HCT116 (cell line): ENCODE measurements around the gene FMO5. TPM values are rescaled to one million over a fixed set of nuclear protein-coding genes. Genes with fewer than 3 reads are reported as not detected.

Experiments used
- ATAC-seq: fragments of 200-7000 bp; cut with Tn5 transposase; 2 replicates; pipeline ENCODE4 v1.9.1; 2020; ENCODE audit warnings: mild to moderate bottlenecking, moderate library complexity
- BruUV-seq: library from RNA; stranded (reverse); fragments of 400-500 nt; replicated peaks from 2 replicates; lab custom pipeline; 2021; lab: Mats Ljungman, UMichigan
- CTCF ChIA-PET: fragments of 300-600 bp; sonication (Branson Sonifier 250); formaldehyde crosslinking; loops from one replicate; lab custom pipeline; 2021; ENCODE audit warnings: antibody characterized with exemption; lab: Charles Lee
- POLR2A ChIA-PET: fragments of 300-600, 350-600 bp; sonication (Branson Sonifier 250); formaldehyde crosslinking; loops from one replicate; lab custom pipeline; 2021; ENCODE audit warnings: antibody characterized with exemption; lab: Charles Lee
- RAD21 ChIA-PET, 2 experiments: fragments of 300-600 bp; sonication (Branson Sonifier 250); formaldehyde crosslinking; loops; one replicate each; lab custom pipeline; 2023; ENCODE audit warnings: low total read pairs in 2 of 2; ENCODE audit not compliant: uncharacterized antibody in 2 of 2, unreplicated experiment in 2 of 2, low non-redundant PET in 1 of 2; lab: Charles Lee
- DNase-seq: peaks from one replicate; pipeline ENCODE4 v3.0.0-alpha.2; 2010; ENCODE audit warnings: low read depth, low spot score
- H2AFZ ChIP-seq: fragments of 200-600 bp; shearing (Covaris generic), sonication (generic); 2 replicates; pipeline ENCODE4 v1.6.1; 2017; ENCODE audit warnings: low read depth, mixed run types, mixed read lengths, antibody characterized with exemption, low read length; ENCODE audit not compliant: poor library complexity, severe bottlenecking
- H3K27ac ChIP-seq: 2 replicates; pipeline ENCODE4 v1.5.1; 2012; ENCODE audit warnings: low read depth, low read length
- H3K27me3 ChIP-seq: fragments of 200-600 bp; sonication (generic); 2 replicates; pipeline ENCODE4 v1.6.1; 2016; ENCODE audit warnings: mixed run types, low read length, mixed read lengths; ENCODE audit not compliant: insufficient read depth
- H3K36me3 ChIP-seq, 2 experiments: fragments of 200-500 bp in 1 of 2; fragments of 200-600 bp in 1 of 2; sonication (Bioruptor generic) in 1 of 2; sonication (generic) in 1 of 2; 2 replicates each; pipeline versions ENCODE4 v1.5.1 to v1.6.1; 2014 to 2016; ENCODE audit warnings: low read length in 2 of 2, inconsistent platforms in 1 of 2, mixed read lengths in 1 of 2, mixed run types in 1 of 2; ENCODE audit not compliant: insufficient read depth in 2 of 2, control insufficient read depth in 1 of 2
- H3K4me1 ChIP-seq, 2 experiments: fragments of 200-600 bp in 1 of 2; sonication (generic) in 1 of 2; 2 replicates each; pipeline versions ENCODE4 v1.5.1 to v1.6.1; 2012 to 2017; ENCODE audit warnings: low read length in 2 of 2, inconsistent platforms in 1 of 2, mild to moderate bottlenecking in 1 of 2, mixed read lengths in 1 of 2, mixed run types in 1 of 2, moderate library complexity in 1 of 2; ENCODE audit not compliant: insufficient read depth in 2 of 2, control insufficient read depth in 1 of 2
- H3K4me2 ChIP-seq: fragments of 200-600 bp; sonication (generic); 2 replicates; pipeline ENCODE4 v1.6.1; 2017; ENCODE audit warnings: mixed run types, low read length, mixed read lengths
- H3K4me3 ChIP-seq, 2 experiments: fragments of 200-600 bp in 1 of 2; sonication (generic) in 1 of 2; replicated peaks in 1 of 2; 2 replicates each; pipeline ENCODE4 v1.5.1; 2011 to 2016; ENCODE audit warnings: low read length in 2 of 2, control low read depth in 1 of 2, low read depth in 1 of 2, mild to moderate bottlenecking in 1 of 2, mixed read lengths in 1 of 2, mixed run types in 1 of 2
- H3K79me2 ChIP-seq: fragments of 200-600 bp; sonication (generic); 2 replicates; pipeline ENCODE4 v1.6.1; 2017; ENCODE audit warnings: mild to moderate bottlenecking, mixed run types, low read length, moderate library complexity, mixed read lengths; ENCODE audit not compliant: insufficient read depth
- H3K9ac ChIP-seq: fragments of 200-600 bp; sonication (generic); 2 replicates; pipeline ENCODE4 v1.6.1; 2016; ENCODE audit warnings: low read length, mixed read lengths
- H3K9me2 ChIP-seq: fragments of 200-600 bp; sonication (generic), shearing (Covaris generic); 2 replicates; pipeline ENCODE4 v1.6.1; 2017; ENCODE audit warnings: mixed run types, mild to moderate bottlenecking, moderate library complexity; ENCODE audit not compliant: insufficient read depth
- H3K9me3 ChIP-seq, 2 experiments: fragments of 200-500 bp in 1 of 2; fragments of 200-600 bp in 1 of 2; sonication (Bioruptor generic) in 1 of 2; sonication (generic) in 1 of 2; 2 replicates each; pipeline ENCODE4 v1.6.1; 2014 to 2017; ENCODE audit warnings: low read length in 2 of 2, mixed read lengths in 2 of 2, inconsistent platforms in 1 of 2, low read depth in 1 of 2, mild to moderate bottlenecking in 1 of 2, mixed run types in 1 of 2, moderate library complexity in 1 of 2; ENCODE audit not compliant: control insufficient read depth in 1 of 2, insufficient read depth in 1 of 2
- H4K20me1 ChIP-seq: fragments of 200-600 bp; sonication (generic), shearing (Covaris generic); 2 replicates; pipeline ENCODE4 v1.6.1; 2017; ENCODE audit warnings: mixed run types, mild to moderate bottlenecking, moderate library complexity; ENCODE audit not compliant: insufficient read depth
- CEBPB ChIP-seq: IDR thresholded peaks from 2 replicates; pipeline ENCODE4 v1.6.1; 2012; ENCODE audit warnings: low read depth
- CTCF ChIP-seq, 3 experiments: fragments of 200-600 bp in 1 of 3; sonication (generic) in 1 of 3; IDR thresholded peaks in 2 of 3; conservative IDR thresholded peaks in 1 of 3; 2 replicates each; pipeline ENCODE4 v1.5.1; 2012 to 2017; ENCODE audit warnings: low read depth in 2 of 3, low read length in 2 of 3, antibody characterized with exemption in 1 of 3, borderline replicate concordance in 1 of 3, control low read depth in 1 of 3, mild to moderate bottlenecking in 1 of 3, mixed read lengths in 1 of 3, mixed run types in 1 of 3, moderate library complexity in 1 of 3; ENCODE audit not compliant: insufficient read depth in 1 of 3
- EGR1 ChIP-seq: IDR thresholded peaks from 2 replicates; pipeline ENCODE4 v1.6.1; 2012; ENCODE audit warnings: low read depth
- EZH2 ChIP-seq: fragments of 200-600 bp; sonication (generic); IDR thresholded peaks from 2 replicates; pipeline ENCODE4 v1.6.1; 2017; ENCODE audit warnings: antibody characterized with exemption, mixed run types
- EZH2phosphoT487 ChIP-seq: fragments of 200-600 bp; IDR thresholded peaks from 2 replicates; pipeline ENCODE4 v1.6.1; 2018; ENCODE audit warnings: antibody characterized with exemption, borderline replicate concordance
- FOSL1 ChIP-seq: IDR thresholded peaks from 2 replicates; pipeline ENCODE4 v1.6.1; 2012; ENCODE audit warnings: low read depth
- JUND ChIP-seq: IDR thresholded peaks from 2 replicates; pipeline ENCODE4 v1.6.1; 2012
- POLR2A ChIP-seq: IDR thresholded peaks from 2 replicates; pipeline ENCODE4 v1.7.0; 2011; ENCODE audit warnings: borderline replicate concordance; ENCODE audit not compliant: insufficient read depth, insufficient read length; ENCODE audit errors: extremely low read depth
- POLR2AphosphoS5 ChIP-seq: IDR thresholded peaks from 2 replicates; pipeline ENCODE4 v1.6.1; 2011; ENCODE audit warnings: mild to moderate bottlenecking, low read depth, low read length, moderate library complexity
- RAD21 ChIP-seq: IDR thresholded peaks from 2 replicates; pipeline ENCODE4 v1.6.1; 2012; ENCODE audit warnings: low read depth, mild to moderate bottlenecking
- SIN3A ChIP-seq: IDR thresholded peaks from 2 replicates; pipeline ENCODE4 v1.6.1; 2012; ENCODE audit warnings: low read depth
- SP1 ChIP-seq: IDR thresholded peaks from 2 replicates; pipeline ENCODE4 v1.6.1; 2012; ENCODE audit warnings: low read depth
- SRF ChIP-seq: IDR thresholded peaks from 2 replicates; pipeline ENCODE4 v1.6.1; 2012; ENCODE audit warnings: low read depth
- YY1 ChIP-seq: IDR thresholded peaks from 2 replicates; pipeline ENCODE4 v1.6.1; 2011; ENCODE audit warnings: low read length, low read depth, moderate library complexity, mild to moderate bottlenecking; ENCODE audit not compliant: insufficient replicate concordance; ENCODE audit errors: extremely low read depth
- ZBTB33 ChIP-seq: IDR thresholded peaks from 2 replicates; pipeline ENCODE4 v1.6.1; 2011; ENCODE audit warnings: mild to moderate bottlenecking, low read length, moderate library complexity; ENCODE audit not compliant: insufficient replicate concordance; ENCODE audit errors: extremely low read depth
- ZFX ChIP-seq: fragments of 450-650 bp; IDR thresholded peaks from 2 replicates; pipeline ENCODE4 v1.6.1; 2017
- ZNF274 ChIP-seq: fragments of 200-500 bp; sonication (Bioruptor generic); IDR thresholded peaks from 2 replicates; pipeline ENCODE4 v1.6.1; 2014; ENCODE audit warnings: mild to moderate bottlenecking, low read depth, low read length, inconsistent platforms
- intact Hi-C: fragments of 100-400 bp; cut with micrococcal nuclease; formaldehyde crosslinking; loops from 2 replicates; pipeline ENCODE4 v1.10.0; 2022
- total RNA-seq: library from RNA; stranded (reverse); gene quantifications from one replicate; pipeline ENCODE4 v1.2.1, GENCODE V29; 2021; ENCODE audit not compliant: unreplicated experiment
- TF ChIP-seq, protein P1 (sequence below): IDR thresholded peaks from 2 replicates; pipeline ENCODE4 v1.6.1; 2012

FMO5 gene
- total RNA-seq, 1 experiment from 2014 or later: 0.27 TPM

GRCh38 chr1:147177611-147178380, 47.3 kb downstream of the FMO5 start:
- Histone ChIP-seq H3K9me2 (no peaks in the 10 kb centered on the region), H3K4me2 (no peak overlapping the region), H3K9me3 (no peaks in the 10 kb centered on the region), H4K20me1 (no peaks in the 10 kb centered on the region), H3K9ac (no peak overlapping the region), H3K27ac (no peak overlapping the region), H3K36me3 (no peaks in the 10 kb centered on the region), H3K79me2 (no peaks in the 10 kb centered on the region), H3K4me3 (no peak overlapping the region), H3K27me3 (no peaks in the 10 kb centered on the region), H3K4me1 (peaks cover 7% of the 10 kb centered on the region in 2 experiments; a peak in 3 of 4 replicates), H2AFZ (no peak overlapping the region)
- intact Hi-C loops: no loop called here
- no peak for DNase-seq
- POLR2A ChIA-PET: no interaction called here
- no peak for TF ChIP-seq ZNF274
- TF ChIP-seq SP1: no peak
- TF ChIP-seq EZH2: no peak
- no peak for TF ChIP-seq CEBPB
- TF ChIP-seq POLR2A: no peak
- no peak for TF ChIP-seq ZBTB33
- TF ChIP-seq RAD21: no peak
- TF ChIP-seq JUND: no peak
- TF ChIP-seq POLR2AphosphoS5: no peak
- TF ChIP-seq SIN3A: no peak
- TF ChIP-seq FOSL1: no peak
- no peak for TF ChIP-seq EGR1
- TF ChIP-seq SRF: no peak
- TF ChIP-seq ZFX: no peak
- TF ChIP-seq YY1: no peak
- TF ChIP-seq, protein P1, sequence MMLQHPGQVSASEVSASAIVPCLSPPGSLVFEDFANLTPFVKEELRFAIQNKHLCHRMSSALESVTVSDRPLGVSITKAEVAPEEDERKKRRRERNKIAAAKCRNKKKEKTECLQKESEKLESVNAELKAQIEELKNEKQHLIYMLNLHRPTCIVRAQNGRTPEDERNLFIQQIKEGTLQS: no peak
- TF ChIP-seq EZH2phosphoT487: no peak
- TF ChIP-seq CTCF (IDR thresholded peaks at IDR 0.05 in 2 of 3, conservative IDR thresholded peaks at IDR 0.05 in 1 of 3; ENCODE audit: borderline replicate concordance in 1 of 3, insufficient read depth in 1 of 3, low read depth in 2 of 3, low read length in 2 of 3): no peak
- ATAC-seq: no peak
- no TSS peak for BruUV-seq
- RAD21 ChIA-PET: no interaction called here
- CTCF ChIA-PET: no interaction called here
